Colonic mucosa (tissue), 4 donors: ENCODE data around the gene HIVEP1. TPM values are rescaled to one million over a fixed set of nuclear protein-coding genes. Genes with fewer than 3 reads are reported as not detected.

Experiments used
- DNase-seq: peaks from one replicate; pipeline ENCODE4 v3.0.0-alpha.2; 2020
- H3K27ac ChIP-seq: fragments of 200-600 bp; one replicate; pipeline ENCODE4 v1.8.0; 2021
- H3K27me3 ChIP-seq: fragments of 200-600 bp; one replicate; pipeline ENCODE4 v1.8.0; 2021
- H3K36me3 ChIP-seq: fragments of 200-600 bp; one replicate; pipeline ENCODE4 v1.8.0; 2021
- H3K4me1 ChIP-seq: fragments of 200-600 bp; one replicate; pipeline ENCODE4 v1.8.0; 2021; ENCODE audit warnings: mild to moderate bottlenecking
- H3K4me3 ChIP-seq: fragments of 200-600 bp; one replicate; pipeline ENCODE4 v1.8.0; 2021
- H3K9ac ChIP-seq, 2 donors: one replicate each; pipeline ENCODE4 v1.7.0; 2013; ENCODE audit warnings: control low read depth in 2 of 2, low read depth in 2 of 2, low read length in 2 of 2
- H3K9me3 ChIP-seq: fragments of 200-600 bp; one replicate; pipeline ENCODE4 v1.8.0; 2021
- CTCF ChIP-seq: fragments of 200-600 bp; IDR thresholded peaks from one replicate; pipeline ENCODE4 v1.8.0; 2022; ENCODE audit warnings: antibody characterized with exemption, mild to moderate bottlenecking
- intact Hi-C: fragments of 100-400 bp; cut with DNase I; formaldehyde crosslinking; loops from one replicate; pipeline ENCODE4 v1.14.1; 2022
- total RNA-seq, 2 donors: library from RNA; stranded (reverse); fragmentation: NEBNext Ultra II Directional in 1 of 2; extraction: Animal tissue kit (Norgen Biotek cat#: 25700) in 1 of 2; gene quantifications; one replicate each; pipeline ENCODE4 v1.2.1, GENCODE V29; 2021
- donor health status: healthy.
- donor health status: DM: no; HTN: no; CAD: no.
- donor health status: DM: no; HTN: no; CAD: no.

HIVEP1 gene
- 10 to 100 TPM; 22.2 to 27.9 TPM for total RNA-seq

- Histone ChIP-seq H3K4me3 (peak within 1 kb of the TSS; percentile 55), H3K9ac (peak within 1 kb of the TSS; percentile 76 to 91), H3K4me1 (no peaks in the 10 kb centered on the region), H3K9me3 (no peaks in the 10 kb centered on the region), H3K27me3 (no peaks in the 10 kb centered on the region), H3K27ac (peak within 1 kb of the TSS; percentile 96), H3K36me3 (no peaks in the 10 kb centered on the region)
- no peak for DNase-seq
- intact Hi-C loops: no loop called here
- no peak for TF ChIP-seq CTCF
Measured at GRCh38 chr6:12012038-12012557, at the start of gene HIVEP1. HIVEP1 (plus strand) TSS chr6:12012312; CDS start chr6:12015629, 3,317 bp downstream.

- no peak overlapping the region for H3K4me3 ChIP-seq
- H3K27ac ChIP-seq: no peak overlapping the region
- no peak overlapping the region for H3K9ac ChIP-seq
- DNase-seq: no peak
- H3K9me3 ChIP-seq: no peaks in the 10 kb centered on the region
- H3K36me3 ChIP-seq: no peaks in the 10 kb centered on the region
- H3K27me3 ChIP-seq: no peaks in the 10 kb centered on the region
- intact Hi-C loops: no loop called here
- TF ChIP-seq CTCF: no peak
- no peaks in the 10 kb centered on the region for H3K4me1 ChIP-seq
Measured at GRCh38 chr6:11963756-11964500, 48.2 kb upstream of the HIVEP1 start.

- Histone ChIP-seq H3K4me1 (no peaks in the 10 kb centered on the region), H3K36me3 (no peaks in the 10 kb centered on the region), H3K27ac (no peak overlapping the region), H3K4me3 (no peak overlapping the region), H3K9ac (no peak overlapping the region), H3K27me3 (no peaks in the 10 kb centered on the region), H3K9me3 (no peaks in the 10 kb centered on the region)
- TF ChIP-seq CTCF: no peak
- no peak for DNase-seq
- intact Hi-C loops: no loop called here
Measured at GRCh38 chr6:11964729-11965335, 47.3 kb upstream of the HIVEP1 start.

- Histone ChIP-seq H3K27ac (no peak overlapping the region), H3K4me3 (no peak overlapping the region), H3K36me3 (no peaks in the 10 kb centered on the region), H3K27me3 (no peaks in the 10 kb centered on the region), H3K4me1 (no peaks in the 10 kb centered on the region), H3K9ac (no peak overlapping the region), H3K9me3 (no peaks in the 10 kb centered on the region)
- no peak for DNase-seq
- no peak for TF ChIP-seq CTCF
- intact Hi-C loops: no loop called here
Measured at GRCh38 chr6:11965499-11965898, 46.6 kb upstream of the HIVEP1 start.

- H3K9ac ChIP-seq: no peak overlapping the region
- TF ChIP-seq CTCF: no peak
- H3K36me3 ChIP-seq: no peaks in the 10 kb centered on the region
- intact Hi-C loops: no loop called here
- H3K27ac ChIP-seq: no peak overlapping the region
- H3K9me3 ChIP-seq: no peaks in the 10 kb centered on the region
- no peak for DNase-seq
- no peaks in the 10 kb centered on the region for H3K27me3 ChIP-seq
- no peak overlapping the region for H3K4me3 ChIP-seq
- no peaks in the 10 kb centered on the region for H3K4me1 ChIP-seq
Measured at GRCh38 chr6:11968241-11968806, 43.8 kb upstream of the HIVEP1 start.
